Lung (tissue), 12 donors: ENCODE results near the gene STX4. TPM values are rescaled to one million over a fixed set of nuclear protein-coding genes. Genes with fewer than 3 reads are reported as not detected.

ENCODE experiments used
- ATAC-seq: fragments of 200-7000 bp; cut with Tn5 transposase; one replicate; pipeline ENCODE4 v1.9.1; 2020; ENCODE audit warnings: moderate number of reproducible peaks; ENCODE audit not compliant: insufficient read depth, low FRiP score
- DNase-seq, 3 donors: peaks; one replicate each; pipeline ENCODE4 v3.0.0-alpha.2; 2013 to 2017
- H3K27ac ChIP-seq, 2 donors: one replicate each; pipeline ENCODE4 v1.5.1; 2013; ENCODE audit warnings: mild to moderate bottlenecking in 2 of 2, moderate library complexity in 2 of 2, control low read depth in 1 of 2, inconsistent platforms in 1 of 2, low read depth in 1 of 2, low read length in 1 of 2
- H3K27me3 ChIP-seq, 3 donors: one replicate each; pipeline ENCODE4 v1.5.1; 2013; ENCODE audit warnings: low read length in 2 of 3; ENCODE audit not compliant: control insufficient read depth in 3 of 3, insufficient read depth in 3 of 3
- H3K36me3 ChIP-seq, 4 donors: one replicate each; pipeline ENCODE4 v1.5.1; 2013; ENCODE audit warnings: low read length in 4 of 4, mild to moderate bottlenecking in 1 of 4, moderate library complexity in 1 of 4; ENCODE audit not compliant: control insufficient read depth in 4 of 4, insufficient read depth in 4 of 4
- H3K4me1 ChIP-seq, 5 donors: one replicate each; pipeline ENCODE4 v1.5.1; 2013; ENCODE audit warnings: low read length in 5 of 5, mild to moderate bottlenecking in 2 of 5, moderate library complexity in 1 of 5; ENCODE audit not compliant: control insufficient read depth in 5 of 5, insufficient read depth in 5 of 5
- H3K4me3 ChIP-seq: one replicate; pipeline ENCODE4 v1.5.1; 2013; ENCODE audit warnings: mild to moderate bottlenecking, control low read depth, moderate library complexity
- H3K9ac ChIP-seq, 2 donors: one replicate each; pipeline ENCODE4 v1.5.1; 2013; ENCODE audit warnings: low read length in 2 of 2, control low read depth in 1 of 2; ENCODE audit not compliant: insufficient read depth in 1 of 2
- H3K9me3 ChIP-seq, 4 donors: one replicate each; pipeline ENCODE4 v1.5.1; 2013; ENCODE audit warnings: low read length in 3 of 4, mild to moderate bottlenecking in 1 of 4, moderate library complexity in 1 of 4; ENCODE audit not compliant: control insufficient read depth in 4 of 4, insufficient read depth in 3 of 4
- WGBS, 2 donors: extraction: QIAGEN DNeasy Blood & Tissue Kit; methylation state at CpG; one replicate each; pipeline ENCODE4 v1.1.7; 2013; 5-methylcytosine and 5-hydroxymethylcytosine counted together
- polyA plus RNA-seq, 2 donors: library from polyadenylated mRNA; stranded (reverse); fragments of 200-250 nt; gene quantifications; one replicate each; pipeline ENCODE4 v1.2.1, GENCODE V29; 2013
- total RNA-seq, 2 donors: library from RNA; depleted of rRNA in 1 of 2; stranded (reverse); fragments of >200 nt in 1 of 2; gene quantifications; one replicate each; pipeline ENCODE4 v1.2.1, GENCODE V29; 2014 to 2021
- TF ChIP-seq, protein P1 (sequence below): IDR thresholded peaks from 2 replicates; pipeline ENCODE4 v1.5.1; 2012; ENCODE audit warnings: mild to moderate bottlenecking; ENCODE audit errors: control extremely low read depth, extremely low read depth
- donor health status: control.
- donor health status: control.
- donor health status: Bipolar disorder and iron deficiency.
- donor health status: healthy.
- donor health status: DM: yes; HTN: yes; CAD: no.

Gene STX4
- total and polyA plus RNA-seq, 4 donors, result 41.6 to 98.3 (median 85.7) TPM

DNA sequence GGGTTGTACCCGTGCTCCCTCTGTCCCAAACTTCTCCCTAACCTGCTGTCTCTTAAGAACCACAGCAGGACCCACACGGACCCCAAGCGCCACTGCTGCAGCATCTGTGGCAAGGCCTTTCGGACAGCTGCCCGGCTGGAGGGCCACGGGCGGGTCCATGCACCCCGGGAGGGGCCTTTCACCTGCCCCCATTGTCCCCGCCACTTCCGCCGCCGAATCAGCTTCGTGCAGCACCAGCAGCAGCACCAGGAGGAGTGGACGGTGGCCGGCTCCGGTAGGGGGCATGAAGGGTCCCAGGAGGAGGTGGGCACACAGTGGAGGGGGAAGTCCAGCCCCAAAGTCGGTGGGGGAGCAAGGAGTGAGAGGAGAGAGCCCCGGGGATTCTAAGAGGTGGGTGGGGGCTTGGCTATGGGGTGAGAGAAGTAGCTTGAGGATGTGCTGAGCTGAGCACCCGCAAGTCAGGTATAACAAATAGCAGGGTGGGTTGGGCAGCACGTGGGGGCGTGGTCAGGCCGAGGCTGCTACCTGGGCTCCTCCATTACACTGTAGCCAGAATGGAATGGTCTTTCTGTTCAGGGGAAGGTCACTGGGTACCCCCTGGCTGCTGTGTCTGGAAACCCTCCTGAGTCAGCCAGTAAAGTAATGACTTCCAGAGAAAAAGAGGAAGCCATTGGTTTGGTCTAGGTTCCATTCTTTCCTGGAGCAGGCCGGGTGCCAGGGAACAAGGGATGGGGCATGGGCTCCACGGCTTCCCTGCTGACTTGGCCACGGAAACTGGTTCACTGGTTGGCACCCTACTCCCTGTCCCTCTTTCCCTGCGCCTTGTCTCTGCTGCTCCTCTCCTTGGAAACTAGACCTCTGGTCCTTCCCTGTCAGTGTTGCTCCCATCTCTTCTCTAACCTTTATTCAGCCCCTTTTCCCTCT lies 48.3 kb downstream of the STX4 start:
- 83 to 84% methylated on average over 26 of the region's 26 CpGs for WGBS, 2 donors
- peaks cover 9 to 66% (median 34%) of the 10 kb centered on the region in 4 donors for H3K36me3 ChIP-seq

DNA sequence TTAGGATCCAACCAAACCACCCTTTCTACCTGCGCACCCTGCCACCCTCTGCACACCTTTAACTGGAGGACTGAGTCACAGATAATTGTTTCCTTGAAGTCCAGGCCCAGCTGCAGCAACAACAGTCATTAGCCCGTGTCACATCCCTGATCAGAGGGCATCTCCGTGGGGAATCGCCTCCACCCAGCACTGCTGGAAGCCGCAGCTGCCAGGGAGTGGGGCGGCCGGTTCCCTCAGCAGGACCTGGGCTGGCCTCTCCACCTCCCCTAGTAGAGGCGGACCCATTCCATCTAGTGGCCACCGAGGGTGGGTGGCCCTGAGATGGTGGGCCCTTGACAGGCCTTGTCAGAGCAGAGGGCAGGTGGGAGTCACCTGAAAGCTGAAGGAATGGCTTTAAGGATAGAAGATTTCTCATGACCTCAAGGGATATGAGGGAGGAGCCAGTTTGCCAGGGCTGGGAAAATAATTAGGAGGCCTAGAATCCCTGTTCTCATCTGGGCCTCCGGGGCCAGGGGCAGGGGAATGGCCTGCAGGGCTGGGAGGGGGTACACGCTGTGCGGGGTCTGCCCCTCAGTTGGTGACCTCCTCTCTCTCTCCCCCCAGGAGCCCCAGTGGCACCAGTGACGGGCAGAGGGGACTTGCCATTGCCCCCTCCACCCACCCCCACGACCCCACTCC lies 49.1 kb downstream of the STX4 start:
- H3K27me3 ChIP-seq, result no peaks in the 10 kb centered on the region
- ATAC-seq, result no peak
- peaks cover 0 to 3% (median 0%) of the 10 kb centered on the region in 5 donors for H3K4me1 ChIP-seq
- H3K9me3 ChIP-seq, result no peaks in the 10 kb centered on the region
- H3K4me3 ChIP-seq, result no peak overlapping the region
- H3K9ac ChIP-seq, result no peak overlapping the region
- WGBS, 2 donors, result 85 to 87% methylated on average over 12 to 14 of the region's 14 CpGs
- TF ChIP-seq, protein P1, sequence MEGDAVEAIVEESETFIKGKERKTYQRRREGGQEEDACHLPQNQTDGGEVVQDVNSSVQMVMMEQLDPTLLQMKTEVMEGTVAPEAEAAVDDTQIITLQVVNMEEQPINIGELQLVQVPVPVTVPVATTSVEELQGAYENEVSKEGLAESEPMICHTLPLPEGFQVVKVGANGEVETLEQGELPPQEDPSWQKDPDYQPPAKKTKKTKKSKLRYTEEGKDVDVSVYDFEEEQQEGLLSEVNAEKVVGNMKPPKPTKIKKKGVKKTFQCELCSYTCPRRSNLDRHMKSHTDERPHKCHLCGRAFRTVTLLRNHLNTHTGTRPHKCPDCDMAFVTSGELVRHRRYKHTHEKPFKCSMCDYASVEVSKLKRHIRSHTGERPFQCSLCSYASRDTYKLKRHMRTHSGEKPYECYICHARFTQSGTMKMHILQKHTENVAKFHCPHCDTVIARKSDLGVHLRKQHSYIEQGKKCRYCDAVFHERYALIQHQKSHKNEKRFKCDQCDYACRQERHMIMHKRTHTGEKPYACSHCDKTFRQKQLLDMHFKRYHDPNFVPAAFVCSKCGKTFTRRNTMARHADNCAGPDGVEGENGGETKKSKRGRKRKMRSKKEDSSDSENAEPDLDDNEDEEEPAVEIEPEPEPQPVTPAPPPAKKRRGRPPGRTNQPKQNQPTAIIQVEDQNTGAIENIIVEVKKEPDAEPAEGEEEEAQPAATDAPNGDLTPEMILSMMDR, result no peak
- H3K36me3 ChIP-seq, result peaks cover 5 to 58% (median 28%) of the 10 kb centered on the region in 4 donors
- DNase-seq, result no peak
- H3K27ac ChIP-seq, result no peak overlapping the region

More for the DNA sequence above, 48.3 kb downstream of the STX4 start:
- H3K4me3 ChIP-seq, result no peak overlapping the region
- no peaks in the 10 kb centered on the region for H3K27me3 ChIP-seq
- ATAC-seq, result no peak
- TF ChIP-seq, protein P1, result no peak
- no peak overlapping the region for H3K9ac ChIP-seq
- peaks cover 0 to 3% (median 0%) of the 10 kb centered on the region in 5 donors for H3K4me1 ChIP-seq
- no peaks in the 10 kb centered on the region for H3K9me3 ChIP-seq
- no peak overlapping the region for H3K27ac ChIP-seq
- no peak for DNase-seq

DNA sequence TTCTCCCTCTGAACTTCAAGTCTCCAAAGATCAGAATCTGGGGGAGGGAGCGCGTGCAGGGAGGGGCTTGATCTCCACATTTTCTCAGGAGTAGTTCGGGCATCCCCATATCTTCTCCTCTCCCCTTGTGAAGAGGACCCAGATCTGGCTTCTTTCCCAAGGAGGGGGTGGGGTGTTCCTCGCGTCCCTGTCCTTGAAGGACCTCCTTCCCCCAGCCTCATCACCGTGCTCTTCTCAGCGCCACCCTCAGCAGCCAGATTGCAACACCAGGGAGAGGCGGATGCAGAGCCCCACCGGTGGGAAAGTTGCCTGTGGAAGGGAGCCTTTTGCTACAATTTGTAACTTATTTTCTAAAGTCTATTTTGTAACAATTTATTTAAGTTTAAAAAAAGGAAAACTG lies 49.7 kb downstream of the STX4 start:
- Histone ChIP-seq H3K27ac (no peak overlapping the region), H3K27me3 (no peaks in the 10 kb centered on the region), H3K9me3 (no peaks in the 10 kb centered on the region), H3K36me3 (peaks cover 5 to 54% (median 23%) of the 10 kb centered on the region in 4 donors), H3K9ac (no peak overlapping the region), H3K4me1 (peaks cover 0 to 3% (median 0%) of the 10 kb centered on the region in 5 donors), H3K4me3 (no peak overlapping the region)
- TF ChIP-seq, protein P1, result no peak
- ATAC-seq, result no peak
- WGBS, 2 donors, result 54 to 63% methylated on average over 9 of the region's 9 CpGs
- DNase-seq, result no peak
